ENCODE data around the gene PLAAT5.

DNA sequence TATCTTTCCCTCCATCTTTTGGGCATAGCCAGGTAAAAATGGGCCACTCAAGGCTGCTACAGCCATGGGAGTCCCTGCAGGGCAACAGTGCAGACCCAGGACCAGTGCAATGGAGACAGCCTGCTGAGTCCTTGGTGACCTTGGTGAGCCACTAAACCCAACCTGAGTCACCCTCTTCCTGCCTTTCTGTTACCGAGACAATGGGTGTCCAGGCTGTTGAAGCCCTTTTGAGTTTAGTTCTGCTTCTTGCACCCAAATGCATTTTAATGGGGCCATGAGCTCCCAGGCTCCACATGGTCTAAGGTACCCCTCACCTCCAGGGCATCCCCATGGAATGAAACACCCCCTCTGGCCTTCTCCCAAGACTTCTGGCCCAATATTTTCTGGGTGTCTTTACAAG lies 44.8 kb upstream of the PLAAT5 start:
- TF ChIP-seq POLR2A (IDR thresholded peaks at IDR 0.05) = no peak
- TF ChIP-seq EP300 (IDR thresholded peaks at IDR 0.05) = no peak

All from tibial nerve (tissue), 3 donors.